DOHH2 (cell line): ENCODE results near the gene SYCE1.
"Not testable (repeated sequence)": the region's sequence is repeated elsewhere in the genome, so short reads cannot be mapped to it uniquely, and the experiment has no call there.

Experiments
- H3F3A ChIP-seq: fragments of 200-600 bp; sonication (generic), shearing (Covaris generic); 2 replicates; pipeline ENCODE4 v1.6.0; 2016; ENCODE audit warnings: antibody characterized with exemption, mild to moderate bottlenecking; ENCODE audit not compliant: control insufficient read depth, insufficient read depth
- H3K27ac ChIP-seq: fragments of 200-600 bp; sonication (generic); 2 replicates; pipeline ENCODE4 v1.5.1; 2014; ENCODE audit warnings: low read depth, mild to moderate bottlenecking, low read length, moderate library complexity
- H3K27me3 ChIP-seq: fragments of 200-600 bp; sonication (generic); 2 replicates; pipeline ENCODE4 v1.6.1; 2014; ENCODE audit warnings: mild to moderate bottlenecking, low read length, mixed read lengths; ENCODE audit not compliant: control insufficient read depth
- H3K36me3 ChIP-seq: fragments of 200-600 bp; sonication (generic); 2 replicates; pipeline ENCODE4 v1.6.1; 2014; ENCODE audit warnings: mild to moderate bottlenecking, low read length, moderate library complexity, mixed read lengths; ENCODE audit not compliant: control insufficient read depth
- H3K4me1 ChIP-seq: fragments of 200-600 bp; sonication (generic); 2 replicates; pipeline ENCODE4 v1.6.1; 2014; ENCODE audit warnings: mild to moderate bottlenecking, low read length, mixed read lengths; ENCODE audit not compliant: control insufficient read depth
- H3K4me2 ChIP-seq: fragments of 200-600 bp; sonication (generic); 2 replicates; pipeline ENCODE4 v1.6.0; 2014; ENCODE audit warnings: mild to moderate bottlenecking, low read length, moderate library complexity
- H3K4me3 ChIP-seq: fragments of 200-600 bp; sonication (generic); 2 replicates; pipeline ENCODE4 v1.5.1; 2014; ENCODE audit warnings: mild to moderate bottlenecking, low read length, mixed read lengths
- H3K79me2 ChIP-seq: fragments of 200-600 bp; sonication (generic); 2 replicates; pipeline ENCODE4 v1.6.1; 2014; ENCODE audit warnings: mild to moderate bottlenecking, low read length, mixed read lengths; ENCODE audit not compliant: control insufficient read depth
- H3K9me2 ChIP-seq: fragments of 200-600 bp; sonication (generic); replicated peaks from 2 replicates; pipeline ENCODE4 v1.6.1; 2014; ENCODE audit warnings: mild to moderate bottlenecking, low read length, mixed read lengths; ENCODE audit not compliant: control insufficient read depth
- H3K9me3 ChIP-seq: fragments of 200-600 bp; sonication (generic); 2 replicates; pipeline ENCODE4 v1.6.1; 2014; ENCODE audit warnings: antibody characterized with exemption, low read length, mixed read lengths; ENCODE audit not compliant: control insufficient read depth, insufficient read depth
- H4K20me1 ChIP-seq: fragments of 200-600 bp; sonication (generic); 2 replicates; pipeline ENCODE4 v1.6.0; 2014; ENCODE audit warnings: low read depth, mild to moderate bottlenecking, antibody characterized with exemption, low read length, moderate library complexity; ENCODE audit not compliant: control insufficient read depth, insufficient read depth
- CTCF ChIP-seq: fragments of 200-600 bp; sonication (generic); IDR thresholded peaks from one replicate; pipeline ENCODE4 v1.5.1; 2014; ENCODE audit warnings: antibody characterized with exemption, mild to moderate bottlenecking, low read depth, low read length; ENCODE audit not compliant: poor library complexity, severe bottlenecking
- EZH2phosphoT487 ChIP-seq: fragments of 200-600 bp; sonication (generic); IDR thresholded peaks from 2 replicates; pipeline ENCODE4 v1.6.1; 2017; ENCODE audit warnings: borderline replicate concordance, mild to moderate bottlenecking, antibody characterized with exemption, low read length, moderate library complexity, mixed read lengths

Gene SYCE1

DNA sequence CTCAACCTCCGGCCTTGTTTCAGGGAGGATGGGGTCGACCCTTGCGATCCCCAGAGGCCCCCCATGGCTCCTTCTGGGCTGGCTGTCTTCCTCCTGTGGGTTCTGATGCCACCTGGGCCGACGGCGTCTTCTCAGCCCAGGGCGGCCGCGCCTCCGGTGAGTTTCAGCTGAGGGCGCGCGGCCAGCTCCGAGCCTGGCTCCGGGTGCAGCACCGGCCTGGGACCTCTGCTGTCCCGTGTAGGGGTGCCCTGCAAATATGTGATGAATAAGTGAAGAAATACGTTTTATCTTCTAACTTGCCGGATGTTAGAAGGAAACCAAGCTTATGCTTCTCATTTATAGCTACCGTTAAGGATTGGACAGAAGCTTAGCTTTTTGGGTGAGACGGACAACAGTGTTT is 4.4 kb upstream of the SYCE1 start:
- peaks cover 19% of the 10 kb centered on the region for H3K9me3 ChIP-seq
- not testable (repeated sequence) for H4K20me1 ChIP-seq, H3K79me2 ChIP-seq, H3K4me1 ChIP-seq, H3K4me3 ChIP-seq, H3K27ac ChIP-seq, H3F3A ChIP-seq, H3K27me3 ChIP-seq, H3K4me2 ChIP-seq, H3K36me3 ChIP-seq, H3K9me2 ChIP-seq

- H3K4me3 ChIP-seq, H3K4me1 ChIP-seq, H3K9me2 ChIP-seq, H3K4me2 ChIP-seq, H4K20me1 ChIP-seq, H3F3A ChIP-seq, H3K27me3 ChIP-seq, H3K79me2 ChIP-seq, H3K27ac ChIP-seq, H3K36me3 ChIP-seq: not testable (repeated sequence)
- peaks cover 19% of the 10 kb centered on the region for H3K9me3 ChIP-seq
Observed at GRCh38 chr10:133568831-133569527, 3.6 kb upstream of the SYCE1 start.

DNA sequence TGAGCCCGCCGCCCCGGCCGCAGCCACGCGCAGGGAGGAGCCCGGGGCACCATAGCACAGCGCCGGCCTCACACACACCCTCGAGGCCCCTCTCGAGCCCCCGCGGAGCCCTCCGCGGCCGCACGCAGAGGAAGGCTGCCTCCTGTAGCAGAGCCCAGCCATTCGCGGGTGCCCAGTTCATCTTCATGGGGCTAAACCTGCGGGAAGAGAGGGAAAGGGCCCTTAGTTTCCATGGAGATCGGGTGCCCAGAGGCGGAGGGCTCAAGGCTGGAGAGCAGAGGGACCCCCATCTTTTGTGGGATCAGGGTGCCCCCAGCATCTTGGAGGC is 2.9 kb upstream of the SYCE1 start:
- Histone ChIP-seq H3K4me2 (no peak overlapping the region), H3K27ac (no peak overlapping the region), H3K79me2 (no peaks in the 10 kb centered on the region), H4K20me1 (no peaks in the 10 kb centered on the region), H3K27me3 (no peaks in the 10 kb centered on the region), H3K9me3 (peaks cover 19% of the 10 kb centered on the region), H3F3A (no peaks in the 10 kb centered on the region), H3K4me1 (no peaks in the 10 kb centered on the region), H3K4me3 (no peak overlapping the region), H3K36me3 (no peaks in the 10 kb centered on the region), H3K9me2 (no peaks in the 10 kb centered on the region)
- TF ChIP-seq CTCF (no peak), EZH2phosphoT487 (no peak)

GRCh38 chr10:133567609-133568286 is 2.4 kb upstream of the SYCE1 start:
- Histone ChIP-seq H3K9me3 (peaks cover 16% of the 10 kb centered on the region; the same call in 1 of the 2 replicates), H3K27ac (no peak overlapping the region), H3F3A (no peaks in the 10 kb centered on the region), H3K36me3 (no peaks in the 10 kb centered on the region), H3K4me3 (no peak overlapping the region), H3K9me2 (no peaks in the 10 kb centered on the region), H3K79me2 (no peaks in the 10 kb centered on the region), H3K4me2 (no peak overlapping the region), H3K4me1 (no peaks in the 10 kb centered on the region), H3K27me3 (no peaks in the 10 kb centered on the region), H4K20me1 (no peaks in the 10 kb centered on the region)
- TF ChIP-seq CTCF (no peak), EZH2phosphoT487 (no peak)
